Effector memory CD4-positive, alpha-beta T cell (primary cell): ENCODE results near the gene TLCD2.

Experiments
- DNase-seq, 3 donors: peaks; one replicate each; pipeline ENCODE4 v3.0.0-alpha.2; 2020
- H3K27ac ChIP-seq: 2 replicates; pipeline ENCODE4 v1.7.0; 2013; ENCODE audit warnings: mild to moderate bottlenecking, low read length, moderate library complexity; ENCODE audit not compliant: insufficient read depth, poor library complexity, severe bottlenecking
- H3K27me3 ChIP-seq: replicated peaks from 2 replicates; pipeline ENCODE4 v1.7.0; 2013; ENCODE audit warnings: mild to moderate bottlenecking, low read length; ENCODE audit not compliant: insufficient read depth, control insufficient read depth, poor library complexity, severe bottlenecking
- H3K36me3 ChIP-seq: 2 replicates; pipeline ENCODE4 v1.7.0; 2013; ENCODE audit warnings: mild to moderate bottlenecking, low read length, moderate library complexity; ENCODE audit not compliant: control insufficient read depth, insufficient read depth
- H3K4me1 ChIP-seq: 2 replicates; pipeline ENCODE4 v1.7.0; 2013; ENCODE audit warnings: low read length, mild to moderate bottlenecking; ENCODE audit not compliant: control insufficient read depth, insufficient read depth, poor library complexity, severe bottlenecking
- H3K4me3 ChIP-seq: 2 replicates; pipeline ENCODE4 v1.7.0; 2013; ENCODE audit warnings: low read length, low read depth, mild to moderate bottlenecking; ENCODE audit not compliant: insufficient read depth, poor library complexity, severe bottlenecking
- H3K9me3 ChIP-seq: 2 replicates; pipeline ENCODE4 v1.7.0; 2013; ENCODE audit warnings: mild to moderate bottlenecking, low read length, moderate library complexity; ENCODE audit not compliant: control insufficient read depth

Gene TLCD2

GRCh38 chr17:1735834-1736347 lies 25.7 kb upstream of the TLCD2 start:
- Histone ChIP-seq H3K4me1 (no peaks in the 10 kb centered on the region), H3K27ac (peak overlapping the region; percentile 14), H3K4me3 (no peak overlapping the region), H3K36me3 (peaks cover 39% of the 10 kb centered on the region), H3K9me3 (no peaks in the 10 kb centered on the region), H3K27me3 (no peaks in the 10 kb centered on the region)
- no peak for DNase-seq

- H3K4me3 ChIP-seq = no peak overlapping the region
- no peak for DNase-seq
- peaks cover 43% of the 10 kb centered on the region for H3K36me3 ChIP-seq
- no peaks in the 10 kb centered on the region for H3K9me3 ChIP-seq
- no peaks in the 10 kb centered on the region for H3K27me3 ChIP-seq
- no peak overlapping the region for H3K27ac ChIP-seq
- H3K4me1 ChIP-seq = no peaks in the 10 kb centered on the region
Observed at GRCh38 chr17:1735418-1735817, 25.2 kb upstream of the TLCD2 start.

- Histone ChIP-seq H3K4me1 (no peaks in the 10 kb centered on the region), H3K4me3 (no peak overlapping the region), H3K36me3 (peaks cover 45% of the 10 kb centered on the region), H3K9me3 (no peaks in the 10 kb centered on the region), H3K27ac (no peak overlapping the region), H3K27me3 (no peaks in the 10 kb centered on the region)
- no peak for DNase-seq
Observed at GRCh38 chr17:1733759-1734158, 23.6 kb upstream of the TLCD2 start.

- Histone ChIP-seq H3K36me3 (peaks cover 51% of the 10 kb centered on the region), H3K4me1 (peaks cover 5% of the 10 kb centered on the region), H3K4me3 (no peak overlapping the region)
Observed at GRCh38 chr17:1732833-1733321, 22.7 kb upstream of the TLCD2 start.

GRCh38 chr17:1732241-1732832 lies 22.2 kb upstream of the TLCD2 start:
- Histone ChIP-seq H3K36me3 (peaks cover 51% of the 10 kb centered on the region), H3K27ac (no peak overlapping the region), H3K4me3 (no peak overlapping the region), H3K4me1 (peaks cover 8% of the 10 kb centered on the region), H3K9me3 (no peaks in the 10 kb centered on the region), H3K27me3 (no peaks in the 10 kb centered on the region)
- no peak for DNase-seq

More at GRCh38 chr17:1732833-1733321, 22.7 kb upstream of the TLCD2 start:
- no peaks in the 10 kb centered on the region for H3K9me3 ChIP-seq
- no peaks in the 10 kb centered on the region for H3K27me3 ChIP-seq
- H3K27ac ChIP-seq = no peak overlapping the region
- DNase-seq = no peak

- Histone ChIP-seq H3K4me1 (peaks cover 8% of the 10 kb centered on the region), H3K27ac (no peak overlapping the region), H3K9me3 (no peaks in the 10 kb centered on the region), H3K27me3 (no peaks in the 10 kb centered on the region), H3K36me3 (peaks cover 52% of the 10 kb centered on the region), H3K4me3 (no peak overlapping the region)
- no peak for DNase-seq
Observed at GRCh38 chr17:1731194-1731506, 21.0 kb upstream of the TLCD2 start.

- H3K9me3 ChIP-seq = no peaks in the 10 kb centered on the region
- DNase-seq = no peak
- H3K27ac ChIP-seq = no peak overlapping the region
- peaks cover 13% of the 10 kb centered on the region for H3K4me1 ChIP-seq
- H3K4me3 ChIP-seq = no peak overlapping the region
- H3K27me3 ChIP-seq = no peaks in the 10 kb centered on the region
- peaks cover 55% of the 10 kb centered on the region for H3K36me3 ChIP-seq
Observed at GRCh38 chr17:1730326-1731193, 20.4 kb upstream of the TLCD2 start.

- DNase-seq = no peak
- H3K27ac ChIP-seq = no peak overlapping the region
- H3K4me3 ChIP-seq = no peak overlapping the region
- peaks cover 19% of the 10 kb centered on the region for H3K4me1 ChIP-seq
- no peaks in the 10 kb centered on the region for H3K27me3 ChIP-seq
- H3K36me3 ChIP-seq = peaks cover 55% of the 10 kb centered on the region
- no peaks in the 10 kb centered on the region for H3K9me3 ChIP-seq
Observed at GRCh38 chr17:1729966-1730325, 19.8 kb upstream of the TLCD2 start.

- H3K27me3 ChIP-seq = no peaks in the 10 kb centered on the region
- DNase-seq = no peak
- H3K27ac ChIP-seq = no peak overlapping the region
- H3K9me3 ChIP-seq = no peaks in the 10 kb centered on the region
- no peak overlapping the region for H3K4me3 ChIP-seq
- peaks cover 30% of the 10 kb centered on the region for H3K4me1 ChIP-seq
- peaks cover 44% of the 10 kb centered on the region for H3K36me3 ChIP-seq
Observed at GRCh38 chr17:1727876-1728630, 17.9 kb upstream of the TLCD2 start.
